Glutamatergic neuron (in vitro differentiated cells): ENCODE measurements around the gene KBTBD13. TPM values are rescaled to one million over a fixed set of nuclear protein-coding genes. Genes with fewer than 3 reads are reported as not detected.

Source experiments
- DNase-seq: peaks from one replicate; pipeline ENCODE4 v3.0.0; 2022
- H3K27ac Mint-ChIP-seq: one replicate; pipeline ENCODE4 v1.8.0; 2020; ENCODE audit warnings: mild to moderate bottlenecking, mixed read lengths, inconsistent platforms; ENCODE audit not compliant: unreplicated experiment
- H3K27me3 Mint-ChIP-seq: one replicate; pipeline ENCODE4 v1.8.0; 2020; ENCODE audit warnings: mild to moderate bottlenecking, moderate library complexity, mixed read lengths, inconsistent platforms; ENCODE audit not compliant: unreplicated experiment
- H3K36me3 Mint-ChIP-seq: one replicate; pipeline ENCODE4 v1.8.0; 2020; ENCODE audit warnings: mild to moderate bottlenecking, mixed read lengths, inconsistent platforms; ENCODE audit not compliant: unreplicated experiment
- H3K4me1 Mint-ChIP-seq: one replicate; pipeline ENCODE4 v1.8.0; 2020; ENCODE audit warnings: mild to moderate bottlenecking, low read depth, mixed read lengths, inconsistent platforms; ENCODE audit not compliant: unreplicated experiment
- H3K4me3 Mint-ChIP-seq: one replicate; pipeline ENCODE4 v1.8.0; 2020; ENCODE audit warnings: mild to moderate bottlenecking, mixed read lengths, inconsistent platforms; ENCODE audit not compliant: unreplicated experiment
- H3K9me3 Mint-ChIP-seq: one replicate; pipeline ENCODE4 v1.8.0; 2020; ENCODE audit warnings: mild to moderate bottlenecking, moderate library complexity, mixed read lengths, inconsistent platforms; ENCODE audit not compliant: unreplicated experiment
- CTCF ChIP-seq: fragments of 200-600 bp; sonication (generic); IDR thresholded peaks from one replicate; pipeline ENCODE4 v1.5.0; 2021; ENCODE audit not compliant: partially characterized antibody, unreplicated experiment
- total RNA-seq: library from RNA; stranded (reverse); fragmentation: NEBNext Ultra II Directional; extraction: Animal tissue kit (Norgen Biotek cat#: 25700); gene quantifications from one replicate; pipeline ENCODE4 v1.2.1, GENCODE V29; 2021; ENCODE audit not compliant: unreplicated experiment

KBTBD13 gene
- total RNA-seq, 1 donor from 2014 or later: not detected

DNA sequence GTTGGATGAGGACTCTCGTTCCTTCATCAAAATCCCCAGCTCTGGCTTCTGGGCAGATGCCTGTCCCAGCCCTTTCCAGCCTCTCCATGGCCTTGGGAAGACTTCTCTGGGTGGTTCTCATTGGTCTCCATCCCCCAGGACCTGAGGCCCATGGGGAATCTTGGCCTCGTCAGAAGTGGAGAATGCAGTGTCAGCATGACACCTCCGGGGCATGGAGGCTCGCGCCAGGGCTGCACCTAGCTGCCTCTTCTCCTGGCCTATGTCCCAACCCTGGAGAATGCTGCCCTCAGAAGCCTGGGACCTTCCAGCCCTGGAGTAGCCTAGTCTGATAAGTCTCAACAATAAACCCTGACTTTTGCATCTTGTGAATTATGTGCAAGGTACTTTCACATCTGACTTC lies 3.0 kb downstream of the KBTBD13 start:
- H3K27me3 Mint-ChIP-seq: peaks cover 12% of the 10 kb centered on the region
- DNase-seq: no peak
- H3K27ac Mint-ChIP-seq: no peak overlapping the region
- H3K4me3 Mint-ChIP-seq: no peak overlapping the region
- H3K4me1 Mint-ChIP-seq: peaks cover 27% of the 10 kb centered on the region
- peaks cover 3% of the 10 kb centered on the region for H3K9me3 Mint-ChIP-seq
- H3K36me3 Mint-ChIP-seq: no peaks in the 10 kb centered on the region
- no peak for TF ChIP-seq CTCF

DNA sequence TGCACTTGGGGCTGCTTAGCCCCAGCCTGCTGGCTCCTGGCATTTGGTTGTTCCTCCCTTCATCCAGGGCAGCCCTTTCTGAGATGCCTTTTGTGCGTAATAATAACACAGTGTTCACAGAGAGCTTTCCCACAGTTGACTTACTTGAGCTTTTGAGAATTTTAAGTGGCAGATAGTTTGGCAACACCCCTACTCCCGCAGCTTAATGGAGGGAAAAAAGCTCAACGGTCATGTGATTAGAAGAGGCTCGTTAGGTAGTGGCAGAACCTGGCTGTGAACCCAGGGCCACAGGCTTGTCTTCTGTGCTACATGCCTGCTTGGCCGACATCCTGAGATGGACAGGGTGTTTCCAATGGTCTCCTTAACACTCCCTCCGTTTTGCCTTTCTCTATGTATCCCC lies 4.7 kb downstream of the KBTBD13 start:
- Mint-ChIP-seq H3K27ac (no peak overlapping the region), H3K36me3 (no peaks in the 10 kb centered on the region), H3K27me3 (peaks cover 12% of the 10 kb centered on the region), H3K4me1 (peaks cover 36% of the 10 kb centered on the region), H3K4me3 (no peak overlapping the region), H3K9me3 (peaks cover 4% of the 10 kb centered on the region)
- TF ChIP-seq CTCF: no peak
- DNase-seq: no peak

GRCh38 chr15:65081758-65082157 lies 5.2 kb downstream of the KBTBD13 start:
- Mint-ChIP-seq H3K4me3 (no peak overlapping the region), H3K9me3 (peaks cover 4% of the 10 kb centered on the region), H3K36me3 (no peaks in the 10 kb centered on the region), H3K27ac (no peak overlapping the region), H3K27me3 (peaks cover 12% of the 10 kb centered on the region), H3K4me1 (peaks cover 34% of the 10 kb centered on the region)
- DNase-seq: no peak
- TF ChIP-seq CTCF: no peak

DNA sequence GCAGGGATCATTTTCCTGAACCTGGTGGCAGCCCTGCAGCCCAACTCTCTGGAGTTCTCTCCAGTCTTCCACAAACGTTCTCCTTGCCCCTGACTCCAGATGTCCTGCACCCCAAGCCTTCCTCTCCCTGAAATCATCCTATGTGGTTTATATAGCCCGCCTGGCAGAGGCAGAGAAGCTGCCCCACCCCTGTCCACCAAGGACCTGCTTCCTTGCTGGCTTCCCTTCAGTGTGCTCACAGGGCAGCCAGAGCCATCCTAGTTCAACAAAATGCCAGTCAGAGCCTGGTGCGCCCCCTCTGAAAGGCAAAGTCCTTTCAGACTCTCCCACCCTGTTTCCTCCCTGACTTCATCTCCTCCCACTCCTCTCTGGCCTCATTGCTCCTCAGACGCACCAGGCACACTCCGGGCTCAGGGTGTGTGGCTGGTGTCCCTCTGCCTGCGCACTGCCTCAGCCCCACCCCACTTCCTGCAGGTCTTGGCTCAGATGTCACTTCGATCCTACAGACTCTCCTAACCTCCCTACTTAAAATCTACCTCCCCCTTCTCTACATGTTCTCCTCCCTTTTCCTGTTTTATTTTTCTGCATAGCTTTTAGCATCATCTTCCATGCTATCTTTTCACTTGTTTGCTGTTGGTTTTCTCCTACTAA lies 5.9 kb downstream of the KBTBD13 start:
- H3K9me3 Mint-ChIP-seq: peaks cover 4% of the 10 kb centered on the region
- H3K36me3 Mint-ChIP-seq: no peaks in the 10 kb centered on the region
- H3K27ac Mint-ChIP-seq: peak overlapping the region; percentile 59
- TF ChIP-seq CTCF: no peak
- H3K4me1 Mint-ChIP-seq: peaks cover 35% of the 10 kb centered on the region
- peak; percentile 15 for DNase-seq
- H3K4me3 Mint-ChIP-seq: peak overlapping the region; percentile 57
- H3K27me3 Mint-ChIP-seq: peaks cover 12% of the 10 kb centered on the region

DNA sequence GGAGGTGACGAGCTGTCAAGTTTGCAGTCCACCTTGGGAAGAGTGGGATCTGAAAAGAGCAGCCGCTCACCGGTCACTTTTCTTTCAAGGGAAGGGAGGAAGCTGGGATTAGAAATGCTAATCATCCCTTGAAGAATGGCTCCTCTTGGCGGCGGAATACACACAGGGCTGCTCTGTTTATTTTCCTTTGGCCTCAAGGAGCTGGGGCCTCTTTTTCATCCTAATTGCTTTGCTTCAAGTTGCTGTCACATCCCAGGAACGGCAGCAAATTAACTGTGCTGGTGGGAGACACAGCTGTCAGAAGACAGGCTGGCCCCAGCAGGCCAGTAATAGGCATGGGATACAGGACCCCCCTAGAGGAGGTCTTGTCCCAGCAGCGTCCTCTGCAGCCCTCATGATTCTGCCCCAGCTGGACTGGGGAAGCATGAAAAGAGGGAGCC lies 6.7 kb downstream of the KBTBD13 start:
- peak overlapping the region; percentile 57 for H3K4me3 Mint-ChIP-seq
- no peaks in the 10 kb centered on the region for H3K36me3 Mint-ChIP-seq

More for the DNA sequence above, 6.7 kb downstream of the KBTBD13 start:
- Mint-ChIP-seq H3K27me3 (peaks cover 6% of the 10 kb centered on the region), H3K27ac (peak overlapping the region; percentile 59), H3K9me3 (peaks cover 4% of the 10 kb centered on the region), H3K4me1 (peaks cover 37% of the 10 kb centered on the region)
- TF ChIP-seq CTCF: no peak
- peak; percentile 36 for DNase-seq
